AG09309 (cell line): ENCODE results near the gene SH3GL2.

Experiments used
- DNase-seq: peaks from one replicate; pipeline ENCODE4 v3.0.0-alpha.2; 2010; ENCODE audit warnings: low read depth
- H3K4me3 ChIP-seq: 2 replicates; pipeline ENCODE4 v1.5.1; 2011; ENCODE audit warnings: mild to moderate bottlenecking, low read depth, low read length, moderate library complexity; ENCODE audit not compliant: control insufficient read depth
- CTCF ChIP-seq: IDR thresholded peaks from 2 replicates; pipeline ENCODE4 v1.5.1; 2011; ENCODE audit warnings: mild to moderate bottlenecking, low read depth, low read length, inconsistent platforms; ENCODE audit not compliant: insufficient read depth, control insufficient read depth; ENCODE audit errors: missing control alignments

SH3GL2 gene

GRCh38 chr9:17793713-17794622, 215.1 kb downstream of the SH3GL2 start:
- TF ChIP-seq CTCF, result peak; percentile 40
- no peak for DNase-seq

GRCh38 chr9:17795744-17796143, 216.9 kb downstream of the SH3GL2 start:
- no peak for DNase-seq
- H3K4me3 ChIP-seq, result no peak overlapping the region
- TF ChIP-seq CTCF, result no peak

More at GRCh38 chr9:17793713-17794622, 215.1 kb downstream of the SH3GL2 start:
- no peak overlapping the region for H3K4me3 ChIP-seq

GRCh38 chr9:17799369-17799768, 220.5 kb downstream of the SH3GL2 start:
- H3K4me3 ChIP-seq, result no peak overlapping the region
- DNase-seq, result no peak
- TF ChIP-seq CTCF, result no peak

- no peak overlapping the region for H3K4me3 ChIP-seq
- no peak for TF ChIP-seq CTCF
- DNase-seq, result no peak
Measured at GRCh38 chr9:17800418-17800817, 221.6 kb downstream of the SH3GL2 start.

GRCh38 chr9:17802249-17802857, 223.5 kb downstream of the SH3GL2 start:
- TF ChIP-seq CTCF, result peak; percentile 58
- H3K4me3 ChIP-seq, result no peak overlapping the region
- no peak for DNase-seq

GRCh38 chr9:17807613-17808282, 228.9 kb downstream of the SH3GL2 start:
- H3K4me3 ChIP-seq, result no peak overlapping the region
- TF ChIP-seq CTCF, result no peak
- no peak for DNase-seq
